HFFc6 (cell line): ENCODE data around the gene CHD8. TPM values are rescaled to one million over a fixed set of nuclear protein-coding genes. Genes with fewer than 3 reads are reported as not detected.
"Not testable (repeated sequence)": the region's sequence is repeated elsewhere in the genome, so short reads cannot be mapped to it uniquely, and the experiment has no call there.

ENCODE experiments used
- DNase-seq: peaks from one replicate; pipeline ENCODE4 v3.0.0-alpha.2; 2018
- H3K27ac Mint-ChIP-seq: 2 replicates; pipeline ENCODE4 v1.8.0; 2020; ENCODE audit warnings: mild to moderate bottlenecking, mixed read lengths
- H3K27me3 Mint-ChIP-seq: 2 replicates; pipeline ENCODE4 v1.8.0; 2021; ENCODE audit warnings: mild to moderate bottlenecking, moderate library complexity, mixed read lengths; ENCODE audit not compliant: insufficient read depth
- H3K36me3 Mint-ChIP-seq: 2 replicates; pipeline ENCODE4 v1.8.0; 2021; ENCODE audit warnings: low read depth, mixed read lengths
- H3K4me1 Mint-ChIP-seq: 2 replicates; pipeline ENCODE4 v1.8.0; 2020; ENCODE audit warnings: low read depth, mixed read lengths
- H3K4me3 Mint-ChIP-seq: 2 replicates; pipeline ENCODE4 v1.8.0; 2020; ENCODE audit warnings: mild to moderate bottlenecking, moderate library complexity, mixed read lengths
- H3K9me3 Mint-ChIP-seq: 2 replicates; pipeline ENCODE4 v1.8.0; 2020; ENCODE audit warnings: mild to moderate bottlenecking, mixed read lengths
- CTCF ChIP-seq: fragments of 200-600 bp; sonication (generic); IDR thresholded peaks from 2 replicates; pipeline ENCODE4 v1.5.0; 2021; ENCODE audit warnings: antibody characterized with exemption, mild to moderate bottlenecking
- total RNA-seq, 6 experiments: library from RNA; stranded (reverse); fragmentation: NEBNext Ultra II Directional; extraction: Animal tissue kit (Norgen Biotek cat#: 25700); gene quantifications; 2 replicates in 1 of 6; 3 replicates in 5 of 6; pipeline ENCODE4 v1.2.3, GENCODE V29; 2021

CHD8 gene
- total RNA-seq, 6 experiments from 2014 or later = 63.5 to 78.6 (median 70.9) TPM

DNA sequence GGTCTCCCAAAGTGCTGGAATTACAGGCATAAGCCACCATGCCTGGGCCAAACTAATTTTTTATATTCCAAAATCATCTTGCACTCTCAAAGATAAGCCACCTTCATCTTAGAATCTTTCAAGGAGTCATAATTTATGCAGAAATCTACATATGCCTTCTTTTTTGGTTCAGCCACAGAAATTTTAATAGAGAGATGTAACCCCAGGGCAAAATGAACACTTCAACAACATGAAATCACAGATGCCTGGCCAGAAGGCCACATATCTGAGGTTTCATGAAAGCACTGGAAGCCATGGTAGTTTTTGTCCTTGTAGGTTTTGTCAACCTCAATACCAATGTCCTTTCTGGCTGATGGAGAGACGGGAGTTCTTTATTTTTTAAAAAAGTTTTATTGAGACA, 81.9 kb downstream of the CHD8 start:
- H3K4me1 Mint-ChIP-seq = peaks cover 5% of the 10 kb centered on the region; the same call in 1 of the 2 replicates
- peaks cover 23% of the 10 kb centered on the region for H3K36me3 Mint-ChIP-seq
- H3K27ac Mint-ChIP-seq = no peak overlapping the region
- DNase-seq = no peak
- H3K4me3 Mint-ChIP-seq = no peak overlapping the region
- no peak for TF ChIP-seq CTCF
- no peaks in the 10 kb centered on the region; the same call in 1 of the 2 replicates for H3K27me3 Mint-ChIP-seq
- no peaks in the 10 kb centered on the region for H3K9me3 Mint-ChIP-seq

- not testable (repeated sequence) for H3K27ac Mint-ChIP-seq, H3K4me1 Mint-ChIP-seq, H3K4me3 Mint-ChIP-seq, H3K27me3 Mint-ChIP-seq, DNase-seq, H3K9me3 Mint-ChIP-seq
- peaks cover 34% of the 10 kb centered on the region for H3K36me3 Mint-ChIP-seq
These were observed 83.1 kb downstream of the CHD8 start for GRCh38 chr14:21372814-21373213.

DNA sequence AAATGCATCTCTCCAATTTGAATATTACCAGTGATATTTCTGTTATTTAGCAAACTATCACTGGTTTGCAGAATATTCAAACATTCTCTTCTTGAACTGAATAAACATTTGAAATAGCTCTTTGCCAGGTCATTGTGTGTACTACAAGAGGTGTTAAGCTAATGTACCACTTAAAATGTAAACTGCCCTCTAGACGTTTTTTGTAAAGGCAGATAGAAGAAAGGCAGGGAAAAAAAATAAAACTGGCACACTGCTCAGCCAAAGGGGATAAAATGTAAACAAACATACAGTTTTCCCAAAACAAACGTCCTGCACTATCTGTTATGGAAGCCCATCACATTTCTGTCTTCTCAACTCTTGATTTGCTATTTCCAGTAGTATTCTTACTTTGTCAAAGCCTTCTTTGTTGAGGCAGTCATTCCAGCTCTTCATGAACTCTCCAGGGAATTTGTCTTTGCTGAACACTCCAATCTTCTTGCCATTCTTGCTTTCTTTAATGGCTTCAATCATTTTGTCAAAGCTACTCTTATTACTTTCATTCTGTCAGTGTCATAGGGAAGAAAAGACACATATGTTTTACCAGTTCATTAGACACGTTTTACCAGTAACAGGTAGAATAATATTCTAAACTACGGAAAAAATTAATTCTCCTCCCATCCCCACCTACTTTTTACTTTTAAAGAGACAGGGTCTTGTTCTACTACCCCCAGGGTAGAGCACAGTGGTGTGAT, 85.8 kb downstream of the CHD8 start:
- Mint-ChIP-seq H3K27me3 (no peaks in the 10 kb centered on the region), H3K4me1 (no peaks in the 10 kb centered on the region), H3K4me3 (no peak overlapping the region), H3K36me3 (peaks cover 48% of the 10 kb centered on the region), H3K9me3 (no peaks in the 10 kb centered on the region), H3K27ac (no peak overlapping the region)
- no peak for TF ChIP-seq CTCF
- DNase-seq = no peak

- Mint-ChIP-seq H3K4me1 (no peaks in the 10 kb centered on the region), H3K4me3 (no peak overlapping the region), H3K9me3 (no peaks in the 10 kb centered on the region), H3K27ac (no peak overlapping the region), H3K36me3 (peaks cover 62% of the 10 kb centered on the region), H3K27me3 (no peaks in the 10 kb centered on the region)
- no peak for TF ChIP-seq CTCF
- no peak for DNase-seq
These were observed 88.3 kb downstream of the CHD8 start for GRCh38 chr14:21367582-21368144.

DNA sequence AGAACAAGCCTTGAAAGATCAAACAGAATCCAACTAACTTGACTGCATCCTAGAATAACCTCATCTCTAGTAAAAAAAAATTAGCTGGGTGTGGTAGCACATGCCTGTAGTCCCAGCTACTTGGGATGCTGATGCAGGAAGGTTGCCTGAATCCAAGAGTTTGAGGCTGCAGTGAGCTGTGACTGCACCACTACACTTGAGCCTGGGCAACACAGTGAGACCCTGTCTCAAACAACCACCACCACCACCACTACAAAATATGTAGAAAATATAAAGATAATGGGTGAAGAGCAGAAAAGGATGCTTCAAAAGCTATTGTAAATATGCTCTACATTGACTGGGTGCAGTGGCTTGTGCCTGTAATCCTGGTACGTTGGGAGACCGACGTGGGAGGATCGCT, 99.4 kb downstream of the CHD8 start:
- DNase-seq = no peak
- TF ChIP-seq CTCF = no peak
- H3K27ac Mint-ChIP-seq = no peak overlapping the region
- no peaks in the 10 kb centered on the region for H3K4me1 Mint-ChIP-seq
- no peak overlapping the region for H3K4me3 Mint-ChIP-seq
- no peaks in the 10 kb centered on the region for H3K27me3 Mint-ChIP-seq
- peaks cover 64% of the 10 kb centered on the region for H3K36me3 Mint-ChIP-seq
- no peaks in the 10 kb centered on the region for H3K9me3 Mint-ChIP-seq

GRCh38 chr14:21352587-21352986, 103.3 kb downstream of the CHD8 start:
- peaks cover 7% of the 10 kb centered on the region for H3K4me1 Mint-ChIP-seq
- H3K4me3 Mint-ChIP-seq = no peak overlapping the region
- TF ChIP-seq CTCF = no peak
- no peak for DNase-seq
- H3K27me3 Mint-ChIP-seq = no peaks in the 10 kb centered on the region
- no peak overlapping the region for H3K27ac Mint-ChIP-seq
- no peaks in the 10 kb centered on the region for H3K9me3 Mint-ChIP-seq
- H3K36me3 Mint-ChIP-seq = peaks cover 46% of the 10 kb centered on the region
